Measurements from ENCODE around the gene UBE3B.

Gene UBE3B

DNA sequence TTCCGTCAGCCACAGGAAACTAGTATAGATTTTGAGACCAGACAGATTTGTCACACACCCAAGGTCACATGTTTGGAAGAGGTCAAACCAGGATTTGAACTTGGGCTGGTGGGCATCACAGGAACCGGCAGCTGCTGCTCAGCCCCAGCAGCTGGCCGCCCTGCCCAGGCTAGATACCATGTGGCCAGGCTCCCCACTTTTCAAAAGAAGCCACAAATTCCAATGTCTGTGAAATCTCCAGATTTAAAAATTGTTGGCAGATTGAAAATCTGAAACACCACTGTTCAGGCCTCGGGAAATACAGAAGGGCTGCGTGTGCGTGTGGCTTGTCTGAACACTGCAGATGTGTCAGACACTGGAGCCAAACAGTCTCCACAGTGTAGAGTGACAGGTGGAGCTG is 65.4 kb downstream of the UBE3B start:
- H3K27ac ChIP-seq (ENCODE audit: low read depth, low read length): no peak overlapping the region
- H3K4me3 ChIP-seq (ENCODE audit: low read length): no peak overlapping the region
- no peaks in the 10 kb centered on the region for H3K9me3 ChIP-seq (ENCODE audit: control insufficient read depth, insufficient read depth, low read length)
- no peak overlapping the region for H3K4me2 ChIP-seq (ENCODE audit: low read length)
- no peaks in the 10 kb centered on the region for H3K9me2 ChIP-seq (replicated peaks; ENCODE audit: control insufficient read depth, low read length)
- no peaks in the 10 kb centered on the region for H3K4me1 ChIP-seq (ENCODE audit: control insufficient read depth, low read length)
- H3K27me3 ChIP-seq (ENCODE audit: control insufficient read depth, low read length): no peaks in the 10 kb centered on the region; the same call in 1 of the 2 replicates
- no peaks in the 10 kb centered on the region for H3F3A ChIP-seq (ENCODE audit: control insufficient read depth, insufficient read depth)
- H4K20me1 ChIP-seq (ENCODE audit: control insufficient read depth, insufficient read depth, low read depth, low read length): no peaks in the 10 kb centered on the region
- H3K36me3 ChIP-seq (ENCODE audit: control insufficient read depth, low read length): no peaks in the 10 kb centered on the region
- TF ChIP-seq, protein P1, sequence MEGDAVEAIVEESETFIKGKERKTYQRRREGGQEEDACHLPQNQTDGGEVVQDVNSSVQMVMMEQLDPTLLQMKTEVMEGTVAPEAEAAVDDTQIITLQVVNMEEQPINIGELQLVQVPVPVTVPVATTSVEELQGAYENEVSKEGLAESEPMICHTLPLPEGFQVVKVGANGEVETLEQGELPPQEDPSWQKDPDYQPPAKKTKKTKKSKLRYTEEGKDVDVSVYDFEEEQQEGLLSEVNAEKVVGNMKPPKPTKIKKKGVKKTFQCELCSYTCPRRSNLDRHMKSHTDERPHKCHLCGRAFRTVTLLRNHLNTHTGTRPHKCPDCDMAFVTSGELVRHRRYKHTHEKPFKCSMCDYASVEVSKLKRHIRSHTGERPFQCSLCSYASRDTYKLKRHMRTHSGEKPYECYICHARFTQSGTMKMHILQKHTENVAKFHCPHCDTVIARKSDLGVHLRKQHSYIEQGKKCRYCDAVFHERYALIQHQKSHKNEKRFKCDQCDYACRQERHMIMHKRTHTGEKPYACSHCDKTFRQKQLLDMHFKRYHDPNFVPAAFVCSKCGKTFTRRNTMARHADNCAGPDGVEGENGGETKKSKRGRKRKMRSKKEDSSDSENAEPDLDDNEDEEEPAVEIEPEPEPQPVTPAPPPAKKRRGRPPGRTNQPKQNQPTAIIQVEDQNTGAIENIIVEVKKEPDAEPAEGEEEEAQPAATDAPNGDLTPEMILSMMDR (IDR thresholded peaks at IDR 0.05; ENCODE audit: low read depth, low read length, poor library complexity, severe bottlenecking): no peak
- no peak for TF ChIP-seq EZH2phosphoT487 (IDR thresholded peaks at IDR 0.05; ENCODE audit: borderline replicate concordance, low read length)
- H3K79me2 ChIP-seq (ENCODE audit: control insufficient read depth, low read length): no peaks in the 10 kb centered on the region

DNA sequence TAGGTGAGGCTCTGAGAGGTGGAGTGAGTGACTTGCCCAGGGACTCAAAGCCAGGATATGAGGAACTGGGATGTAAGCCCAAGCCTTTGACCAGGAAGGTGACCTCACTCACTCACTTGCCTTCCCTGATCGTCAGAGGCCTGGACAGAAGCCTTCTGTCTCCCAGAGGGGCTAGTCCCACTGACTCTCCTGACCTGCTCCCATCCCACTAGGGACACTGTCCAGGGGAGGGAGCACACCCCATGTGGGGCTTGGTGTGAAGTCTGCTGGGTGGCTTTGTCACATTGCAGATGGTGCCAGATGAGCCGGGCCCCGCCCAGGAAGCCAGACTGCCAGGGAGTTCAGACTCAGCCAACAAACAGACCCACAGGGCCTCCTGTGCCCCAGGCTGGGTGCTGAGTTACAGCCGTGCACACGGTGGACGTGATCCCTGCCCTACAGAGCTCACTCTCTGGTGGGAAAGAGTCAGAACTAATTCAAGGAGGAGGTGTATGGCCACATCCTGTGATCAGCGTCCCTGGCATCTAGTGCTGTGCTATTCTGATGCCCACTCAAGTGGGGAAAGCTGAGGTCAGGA is 67.6 kb downstream of the UBE3B start:
- H4K20me1 ChIP-seq (ENCODE audit: control insufficient read depth, insufficient read depth, low read depth, low read length): no peaks in the 10 kb centered on the region
- H3K4me2 ChIP-seq (ENCODE audit: low read length): no peak overlapping the region
- no peaks in the 10 kb centered on the region for H3K4me1 ChIP-seq (ENCODE audit: control insufficient read depth, low read length)
- no peaks in the 10 kb centered on the region for H3K36me3 ChIP-seq (ENCODE audit: control insufficient read depth, low read length)
- H3K4me3 ChIP-seq (ENCODE audit: low read length): no peak overlapping the region
- TF ChIP-seq, protein P1 (IDR thresholded peaks at IDR 0.05; ENCODE audit: low read depth, low read length, poor library complexity, severe bottlenecking): no peak
- no peak for TF ChIP-seq EZH2phosphoT487 (IDR thresholded peaks at IDR 0.05; ENCODE audit: borderline replicate concordance, low read length)
- H3K9me2 ChIP-seq (replicated peaks; ENCODE audit: control insufficient read depth, low read length): no peaks in the 10 kb centered on the region
- no peaks in the 10 kb centered on the region for H3F3A ChIP-seq (ENCODE audit: control insufficient read depth, insufficient read depth)
- no peaks in the 10 kb centered on the region for H3K9me3 ChIP-seq (ENCODE audit: control insufficient read depth, insufficient read depth, low read length)
- H3K79me2 ChIP-seq (ENCODE audit: control insufficient read depth, low read length): no peaks in the 10 kb centered on the region
- H3K27me3 ChIP-seq (ENCODE audit: control insufficient read depth, low read length): no peaks in the 10 kb centered on the region; the same call in 1 of the 2 replicates
- no peak overlapping the region for H3K27ac ChIP-seq (ENCODE audit: low read depth, low read length)

DNA sequence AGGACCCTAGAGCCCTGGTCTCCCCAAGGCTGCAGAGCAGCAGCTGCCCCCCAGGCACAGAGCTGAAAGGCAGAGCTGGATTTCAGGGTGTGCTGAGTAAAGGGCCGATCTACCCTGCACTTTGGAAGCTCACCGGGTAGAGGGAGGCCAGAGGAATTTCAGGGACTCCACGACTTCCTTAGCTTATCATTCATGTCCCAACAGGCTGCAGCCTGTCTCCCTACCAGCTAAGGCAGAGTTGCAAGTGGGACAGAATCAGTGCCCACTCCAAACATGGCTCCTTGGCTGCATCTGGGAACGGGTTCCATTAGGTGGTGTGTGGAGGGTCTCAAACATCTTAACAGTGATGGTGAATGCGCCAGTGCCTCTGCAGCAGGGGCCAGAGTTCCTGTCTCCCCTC is 68.4 kb downstream of the UBE3B start:
- H3K79me2 ChIP-seq (ENCODE audit: control insufficient read depth, low read length): no peaks in the 10 kb centered on the region
- no peaks in the 10 kb centered on the region for H3K36me3 ChIP-seq (ENCODE audit: control insufficient read depth, low read length)
- H3K27me3 ChIP-seq (ENCODE audit: control insufficient read depth, low read length): no peaks in the 10 kb centered on the region; the same call in 1 of the 2 replicates
- H3F3A ChIP-seq (ENCODE audit: control insufficient read depth, insufficient read depth): no peaks in the 10 kb centered on the region
- TF ChIP-seq, protein P1 (IDR thresholded peaks at IDR 0.05; ENCODE audit: low read depth, low read length, poor library complexity, severe bottlenecking): no peak
- TF ChIP-seq EZH2phosphoT487 (IDR thresholded peaks at IDR 0.05; ENCODE audit: borderline replicate concordance, low read length): no peak
- no peak overlapping the region for H3K27ac ChIP-seq (ENCODE audit: low read depth, low read length)
- H3K4me3 ChIP-seq (ENCODE audit: low read length): no peak overlapping the region
- H3K9me3 ChIP-seq (ENCODE audit: control insufficient read depth, insufficient read depth, low read length): no peaks in the 10 kb centered on the region
- H3K9me2 ChIP-seq (replicated peaks; ENCODE audit: control insufficient read depth, low read length): no peaks in the 10 kb centered on the region
- no peak overlapping the region for H3K4me2 ChIP-seq (ENCODE audit: low read length)
- no peaks in the 10 kb centered on the region for H3K4me1 ChIP-seq (ENCODE audit: control insufficient read depth, low read length)
- no peaks in the 10 kb centered on the region for H4K20me1 ChIP-seq (ENCODE audit: control insufficient read depth, insufficient read depth, low read depth, low read length)

Data from DOHH2 (cell line).